Measurements from ENCODE around the gene POLR1A.

The POLR1A gene

DNA sequence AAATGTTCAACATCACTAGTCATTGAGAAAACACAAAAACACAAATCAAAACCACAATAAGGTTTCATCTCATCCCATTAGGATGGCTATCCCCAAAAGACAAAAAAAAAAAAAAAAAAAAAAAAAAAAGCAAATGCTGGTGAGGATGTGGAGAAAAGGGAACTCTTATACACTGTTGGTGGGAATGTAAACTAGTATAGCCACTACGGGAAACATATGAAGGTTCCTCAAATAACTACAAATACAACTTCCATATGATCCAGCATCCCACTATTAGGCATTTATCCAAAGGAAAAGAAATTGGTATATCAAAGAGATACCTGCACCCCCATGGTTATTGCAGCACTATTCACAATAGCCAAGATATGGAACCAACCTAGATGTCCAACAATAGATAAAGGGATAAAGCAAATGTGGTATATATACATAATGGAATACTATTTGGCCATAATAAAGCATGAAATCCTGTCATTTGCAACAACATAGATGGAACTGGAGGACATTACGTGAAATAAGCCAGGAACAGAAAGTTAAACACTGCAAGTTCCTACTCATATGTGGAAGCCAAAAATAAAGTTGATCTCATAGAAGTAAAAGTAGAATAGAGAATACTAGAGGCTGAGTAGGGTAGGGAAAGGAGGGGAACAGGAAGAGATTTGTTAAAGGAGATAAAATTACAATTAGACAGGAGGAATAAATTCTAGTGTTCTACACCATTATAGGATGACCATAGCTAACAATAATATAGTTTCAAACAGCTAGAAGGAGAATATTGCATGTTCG is 8.4 kb downstream of the POLR1A start:
- DNase-seq (ENCODE audit: low read depth in 1 of 2, low spot score in 1 of 2), result no peak

DNA sequence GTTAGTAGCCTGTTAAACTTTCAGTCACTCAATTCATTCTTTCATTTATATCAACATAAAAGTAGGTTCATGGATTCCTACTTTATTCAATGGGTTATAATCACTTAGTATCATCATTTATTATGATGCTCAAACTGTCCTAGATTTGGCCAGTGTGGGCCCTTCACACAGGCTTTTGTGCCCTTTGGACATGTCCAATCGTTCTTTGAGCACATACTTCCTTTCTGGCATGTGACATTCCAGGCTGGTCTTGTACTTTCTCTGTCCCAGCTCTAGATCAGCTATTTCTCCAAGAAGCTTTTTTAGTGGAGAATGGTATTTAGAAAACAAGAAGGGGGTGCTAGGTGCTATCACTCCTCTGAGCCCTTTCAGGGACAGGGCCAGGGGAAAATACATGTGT is 11.5 kb downstream of the POLR1A start:
- DNase-seq (ENCODE audit: low read depth in 1 of 2, low spot score in 1 of 2), result no peak

DNA sequence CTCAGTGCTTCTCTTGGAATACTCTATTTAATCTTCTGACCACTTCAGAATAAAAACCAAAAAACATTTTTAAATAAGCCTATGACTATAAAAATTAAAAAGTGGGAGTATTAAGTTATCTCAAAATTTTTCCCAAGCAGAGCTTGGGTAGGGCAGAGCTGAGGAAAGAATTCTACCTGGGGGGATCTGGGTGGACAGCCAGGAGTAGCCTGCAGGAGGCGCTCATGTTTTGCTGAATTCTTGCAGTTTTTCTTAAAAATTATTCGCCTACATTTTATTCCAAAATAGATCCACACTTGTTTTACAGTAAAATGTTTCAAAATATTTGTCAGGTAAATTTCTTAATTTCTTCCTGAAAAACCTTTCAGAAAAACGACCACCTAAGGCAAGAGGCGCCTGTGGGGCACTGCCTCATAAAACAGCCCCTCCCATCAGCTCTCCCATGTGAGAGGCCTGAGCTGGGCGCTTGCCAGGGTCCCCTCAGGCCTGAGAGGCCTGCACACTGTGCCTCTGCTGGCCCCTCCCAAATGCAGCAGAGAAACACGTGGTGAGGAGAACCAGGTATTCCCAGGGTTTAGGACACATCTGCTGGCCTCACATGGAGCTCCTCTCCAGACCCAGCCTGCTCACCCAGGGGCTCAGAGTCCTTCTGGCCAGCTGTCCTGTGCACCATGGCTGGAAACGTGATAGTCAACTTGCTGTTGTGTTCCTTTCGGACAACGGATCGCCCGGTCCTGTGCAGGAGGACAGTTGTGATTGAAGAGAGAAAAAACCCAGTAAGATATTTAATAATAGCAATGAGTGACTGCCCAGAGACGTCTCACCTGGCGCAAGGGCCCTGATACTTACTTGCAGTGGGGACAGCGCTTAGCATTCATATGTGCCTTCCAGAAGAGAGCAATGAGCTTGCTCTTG is 17.5 kb downstream of the POLR1A start:
- DNase-seq (ENCODE audit: low read depth in 1 of 2, low spot score in 1 of 2), result no peak

DNA sequence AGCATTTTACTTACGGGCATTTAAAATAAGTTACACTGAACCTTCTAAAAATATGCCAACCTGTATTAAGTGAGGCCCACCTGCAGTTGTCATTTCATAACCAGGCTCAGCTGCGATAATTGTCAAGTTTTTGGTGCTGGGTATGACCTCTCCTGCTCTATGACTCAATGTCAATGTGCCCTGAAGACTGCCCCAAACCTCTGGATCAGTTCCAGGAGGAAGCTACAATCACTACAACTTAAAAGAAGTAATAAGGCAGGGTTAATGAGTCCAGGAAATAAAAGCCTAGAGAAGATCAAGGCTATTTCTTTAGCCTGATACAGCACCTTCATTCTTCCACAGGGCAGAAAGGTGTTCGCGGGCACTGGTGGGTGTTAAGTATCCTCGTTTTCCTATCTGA is 22.9 kb downstream of the POLR1A start:
- DNase-seq (ENCODE audit: low read depth in 1 of 2, low spot score in 1 of 2), result no peak

DNA sequence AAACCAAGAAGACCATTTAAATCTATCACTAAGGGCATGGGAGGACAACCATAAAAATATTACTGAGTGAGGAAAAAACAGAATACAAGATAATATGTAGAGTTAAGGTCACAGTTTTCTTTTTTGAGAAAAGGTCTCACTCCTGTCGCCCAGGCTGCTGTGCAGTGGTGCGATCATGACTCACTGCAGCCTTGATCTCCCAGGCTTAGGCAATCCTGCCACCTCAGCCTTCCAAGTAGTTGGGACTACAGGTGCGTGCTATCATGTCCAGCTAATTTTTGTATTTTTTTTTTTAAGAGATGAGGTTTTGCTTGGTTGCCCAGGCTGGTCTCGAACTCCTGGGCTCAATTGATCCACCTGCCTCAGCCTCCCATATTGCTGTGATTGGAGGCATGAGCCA is 24.0 kb downstream of the POLR1A start:
- DNase-seq (ENCODE audit: low read depth in 1 of 2, low spot score in 1 of 2), result no peak

DNA sequence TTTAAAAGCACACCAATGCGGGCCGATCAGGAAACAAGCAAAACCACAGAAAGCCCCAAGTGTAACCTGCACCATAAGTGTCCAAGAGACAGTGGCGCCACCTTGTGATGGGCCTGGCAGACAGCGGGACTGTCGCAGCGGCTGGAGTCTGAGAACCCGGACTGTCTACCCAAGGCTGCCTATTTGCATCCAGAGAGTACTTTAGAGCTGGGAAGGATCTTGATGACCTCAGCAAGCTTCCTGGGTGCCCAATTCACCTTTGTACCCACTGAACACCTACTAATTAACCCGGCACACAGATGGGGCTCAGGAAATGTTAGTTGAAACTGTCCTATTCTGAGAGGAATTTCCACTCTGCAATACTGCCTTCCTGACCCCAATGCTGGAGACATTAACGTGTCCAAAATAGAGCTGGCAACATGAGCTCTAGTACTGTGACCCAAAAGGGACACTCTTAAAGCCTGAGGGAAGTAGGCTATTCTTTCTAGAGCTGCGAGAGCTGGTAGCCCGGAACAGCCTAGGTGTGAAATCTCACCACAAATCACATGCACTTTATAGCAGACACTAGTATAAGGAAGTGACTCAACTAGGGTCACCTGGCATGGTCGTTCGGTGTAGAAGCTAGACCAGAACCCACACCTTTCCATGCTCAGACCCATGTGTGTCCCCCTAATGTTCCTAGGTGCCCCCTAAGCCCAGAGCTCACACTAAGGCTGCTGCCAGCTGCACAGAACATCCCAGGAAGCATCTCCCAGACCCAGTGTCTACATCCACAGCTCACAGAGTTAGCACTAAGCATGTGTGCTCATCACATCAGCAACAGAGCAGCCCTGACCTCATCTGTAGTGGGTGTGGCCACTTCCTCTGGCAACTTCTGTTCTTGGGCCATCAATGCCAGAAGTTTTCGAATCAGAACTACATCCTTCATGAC is 25.4 kb downstream of the POLR1A start:
- DNase-seq (ENCODE audit: low read depth in 1 of 2, low spot score in 1 of 2), result peak; percentile 59 to 73

DNA sequence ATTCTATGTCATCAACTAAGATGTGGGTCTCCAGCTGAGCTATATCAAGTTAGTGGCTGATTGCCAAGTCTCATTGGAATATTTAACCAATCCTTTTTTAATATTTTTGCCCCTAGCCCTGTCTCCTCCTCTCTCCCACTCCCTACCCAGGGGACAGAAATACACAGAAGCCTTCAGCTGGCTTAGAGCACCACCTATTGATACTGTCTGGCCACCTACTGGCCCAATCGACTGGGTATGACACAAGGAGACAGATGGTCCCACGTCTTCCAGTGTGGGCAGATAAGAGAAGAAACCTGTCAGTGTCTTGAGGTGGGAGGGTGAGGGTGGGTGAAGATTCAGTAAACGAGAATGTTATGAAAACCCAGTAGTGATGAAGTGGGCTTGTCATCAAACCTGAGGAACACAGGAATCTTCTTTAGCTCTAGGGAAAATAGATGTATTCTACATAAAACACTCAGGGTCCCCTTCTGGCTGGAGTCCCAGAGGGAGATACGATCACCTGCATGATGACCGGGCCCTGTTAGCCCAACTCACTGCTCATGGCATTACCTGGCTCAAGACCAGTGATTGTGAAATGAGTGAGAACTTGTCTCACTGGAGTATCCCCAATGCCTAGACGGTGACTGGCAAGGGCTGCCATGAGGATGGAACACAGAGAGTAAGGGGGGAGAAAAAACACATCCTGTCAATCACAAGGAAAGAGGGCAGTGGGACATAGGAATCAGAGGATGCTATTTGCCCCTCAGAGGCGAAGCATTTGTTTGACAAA is 26.7 kb downstream of the POLR1A start:
- no peak for DNase-seq (ENCODE audit: low read depth in 1 of 2, low spot score in 1 of 2)

DNA sequence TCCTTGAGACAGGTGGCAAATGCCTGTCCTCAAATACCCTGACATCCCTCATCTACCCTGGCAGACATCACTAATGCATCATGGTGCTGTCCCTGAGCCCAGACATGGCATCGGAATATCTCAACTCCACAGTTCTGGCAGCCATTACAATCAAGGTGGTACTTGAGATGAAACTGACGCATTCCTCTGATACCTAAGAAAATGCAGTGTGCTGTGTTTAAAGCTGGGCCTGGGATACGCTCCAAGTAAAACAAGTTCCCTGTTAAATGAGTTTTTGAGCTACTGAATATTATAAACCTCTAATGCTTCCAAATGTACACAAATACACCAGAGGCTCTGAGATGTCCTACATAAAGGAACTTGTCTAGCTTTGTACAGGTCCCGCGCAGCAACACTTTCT is 29.8 kb downstream of the POLR1A start:
- DNase-seq (ENCODE audit: low read depth in 1 of 2, low spot score in 1 of 2), result no peak

DNA sequence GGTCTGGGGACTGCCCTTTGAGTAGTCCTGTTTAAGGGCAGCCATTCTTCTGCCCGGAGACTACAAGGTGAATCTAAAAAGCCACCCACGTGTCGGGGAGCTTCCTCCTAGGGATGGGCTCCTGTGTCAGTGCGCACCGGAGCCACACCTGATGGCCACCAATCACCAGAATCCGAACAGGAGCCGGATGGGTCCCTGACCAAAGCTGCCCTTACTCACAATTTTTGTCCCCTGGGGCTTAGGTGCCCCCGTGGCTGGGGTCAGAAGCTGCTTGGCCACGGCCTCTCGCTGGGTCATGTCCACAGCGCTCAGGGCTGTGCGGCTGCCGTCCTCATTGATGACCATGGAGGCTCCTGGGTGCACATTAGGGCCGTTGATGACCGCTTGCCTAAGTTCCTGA is 30.9 kb downstream of the POLR1A start:
- DNase-seq (ENCODE audit: low read depth in 1 of 2, low spot score in 1 of 2), result no peak

DNA sequence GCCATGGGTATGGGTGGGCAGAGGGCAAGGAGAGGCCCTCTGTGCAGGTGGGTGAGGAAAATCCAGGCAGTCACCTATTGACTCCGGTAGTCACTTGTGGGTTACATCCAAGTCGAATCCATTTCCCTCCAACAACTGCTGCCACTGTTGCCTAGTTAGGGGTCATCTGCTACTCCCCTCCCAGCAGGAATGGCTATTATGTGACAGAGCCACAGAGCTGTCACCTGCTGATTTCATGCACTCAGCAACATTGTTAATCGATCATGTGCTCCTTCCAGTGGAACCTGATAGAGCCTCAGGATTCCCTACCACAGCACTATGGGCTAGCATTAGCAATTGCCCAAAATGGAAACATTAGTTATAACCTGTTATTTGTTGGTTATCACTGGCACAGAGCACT is 31.4 kb downstream of the POLR1A start:
- no peak for DNase-seq (ENCODE audit: low read depth in 1 of 2, low spot score in 1 of 2)

DNA sequence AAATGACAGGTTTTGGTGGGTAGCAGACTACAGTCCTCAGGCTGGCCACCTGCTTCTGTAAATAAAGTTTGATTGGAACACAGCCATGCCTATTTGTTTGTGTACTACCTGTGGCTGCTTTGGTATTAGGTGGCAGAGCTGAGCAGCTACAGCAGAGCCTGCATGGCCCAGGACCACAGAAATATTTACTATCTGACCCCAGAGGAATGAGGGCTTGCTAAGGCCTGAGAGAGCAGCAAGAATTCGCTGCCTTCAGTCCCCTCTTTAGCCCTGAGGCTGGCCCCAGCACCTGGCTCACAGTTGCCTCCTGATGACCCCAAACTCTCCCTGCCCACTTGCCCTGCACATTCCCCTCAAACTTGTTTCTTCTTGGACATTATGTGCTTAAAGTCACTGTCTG is 32.5 kb downstream of the POLR1A start:
- DNase-seq (ENCODE audit: low read depth in 1 of 2, low spot score in 1 of 2), result no peak

DNA sequence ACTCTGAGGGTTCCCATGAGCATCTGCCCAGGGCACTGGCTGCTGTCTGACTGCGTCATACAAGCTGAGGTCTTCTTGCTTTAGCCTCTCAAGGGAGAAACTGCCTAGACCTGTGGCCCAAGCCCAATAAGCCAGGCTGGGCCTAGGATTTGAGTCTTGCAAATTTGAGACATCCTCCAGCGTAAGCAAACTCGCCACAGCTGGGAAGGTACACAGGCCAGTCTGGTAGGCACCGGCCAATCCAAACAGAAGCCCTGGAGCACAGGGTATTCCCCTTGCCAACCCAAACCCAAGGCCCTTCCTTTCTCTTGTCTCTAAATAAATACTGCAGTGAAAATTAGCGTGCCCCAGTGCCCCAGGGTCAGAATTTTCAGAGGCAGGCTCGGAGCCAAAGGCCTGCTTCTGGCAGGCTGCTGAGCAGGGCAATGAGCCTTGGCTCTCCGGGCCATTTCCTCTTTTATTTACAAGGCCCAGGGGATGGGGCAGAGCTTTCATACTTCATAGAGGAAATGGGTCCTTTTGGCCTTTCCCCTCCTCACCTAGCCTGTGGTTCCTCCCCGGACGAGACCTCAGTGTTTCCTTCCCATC is 33.3 kb downstream of the POLR1A start:
- DNase-seq (ENCODE audit: low read depth in 1 of 2, low spot score in 1 of 2), result no peak

DNA sequence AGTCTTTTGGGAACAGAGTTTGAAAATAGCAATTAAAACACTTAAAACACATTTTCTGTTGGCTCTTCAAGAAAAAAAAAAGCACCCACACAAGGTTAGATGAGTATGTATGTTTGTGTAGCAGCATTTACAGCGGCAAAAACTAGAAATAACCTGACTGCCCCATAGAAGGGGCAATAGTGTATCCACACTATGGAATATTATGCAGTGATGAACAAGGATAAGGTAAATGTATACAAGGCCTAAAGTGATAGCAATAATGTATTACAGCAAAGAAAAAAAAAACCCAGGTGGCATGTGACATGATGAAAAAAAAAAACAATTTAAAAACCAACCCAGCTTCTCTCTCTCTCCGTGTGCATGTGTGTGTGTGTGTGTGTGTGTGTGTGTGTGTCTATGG is 34.8 kb downstream of the POLR1A start:
- DNase-seq (ENCODE audit: low read depth in 1 of 2, low spot score in 1 of 2), result no peak

DNA sequence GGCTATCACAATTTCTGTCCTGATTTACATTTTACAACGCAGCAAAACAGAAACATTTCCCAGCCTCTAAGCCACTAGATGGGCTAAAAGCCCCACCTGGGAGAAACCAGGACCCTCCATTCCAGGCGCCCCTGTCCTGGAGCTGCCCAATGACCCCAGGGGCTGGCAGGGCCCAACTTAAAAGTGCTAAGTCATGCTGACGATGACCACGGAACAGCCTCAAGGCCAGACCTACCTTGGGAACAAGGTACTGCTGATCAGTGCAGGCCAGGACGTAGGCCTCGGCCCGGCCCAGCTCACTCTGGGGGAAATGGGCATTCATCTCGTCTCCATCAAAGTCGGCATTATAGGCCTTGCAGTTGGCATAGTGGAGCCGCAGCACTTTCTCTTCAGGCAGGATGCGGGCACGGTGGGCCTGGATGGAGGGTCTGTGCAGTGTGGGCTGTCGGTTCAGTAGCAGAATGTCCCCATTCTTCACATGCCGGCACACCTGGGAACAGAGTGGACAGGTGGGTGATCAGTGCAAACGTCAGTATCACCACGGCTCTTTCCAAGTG is 35.8 kb downstream of the POLR1A start:
- no peak for DNase-seq (ENCODE audit: low read depth in 1 of 2, low spot score in 1 of 2)

DNA sequence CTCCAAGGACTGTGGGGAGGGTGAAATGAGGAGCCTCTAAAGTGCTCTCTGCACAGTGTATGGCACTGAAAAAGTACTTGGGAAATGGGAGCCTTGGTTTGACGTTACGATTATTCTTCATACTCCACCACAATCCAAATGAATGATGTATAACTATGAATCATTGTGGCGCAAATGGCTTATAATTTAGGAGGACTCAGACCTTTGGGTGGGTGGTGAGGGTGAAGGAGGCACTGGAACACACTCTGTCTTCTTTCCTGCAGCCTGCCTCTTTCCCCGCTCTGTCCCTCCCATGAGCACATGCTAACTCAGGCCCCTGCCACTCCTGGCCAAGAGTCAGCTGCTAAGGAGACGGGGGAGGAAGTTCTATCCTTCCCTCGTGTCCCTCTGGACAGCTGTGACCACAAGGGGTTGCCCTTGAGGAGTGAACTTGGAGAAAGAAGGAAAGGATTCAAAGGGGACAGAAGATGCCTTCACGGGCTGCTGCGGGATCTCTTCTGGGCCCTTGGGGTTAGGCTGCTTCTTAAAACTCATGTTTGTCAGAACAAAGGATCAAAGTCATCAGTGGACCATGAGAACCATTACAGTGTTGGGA is 36.5 kb downstream of the POLR1A start:
- DNase-seq (ENCODE audit: low read depth in 1 of 2, low spot score in 1 of 2), result no peak

DNA sequence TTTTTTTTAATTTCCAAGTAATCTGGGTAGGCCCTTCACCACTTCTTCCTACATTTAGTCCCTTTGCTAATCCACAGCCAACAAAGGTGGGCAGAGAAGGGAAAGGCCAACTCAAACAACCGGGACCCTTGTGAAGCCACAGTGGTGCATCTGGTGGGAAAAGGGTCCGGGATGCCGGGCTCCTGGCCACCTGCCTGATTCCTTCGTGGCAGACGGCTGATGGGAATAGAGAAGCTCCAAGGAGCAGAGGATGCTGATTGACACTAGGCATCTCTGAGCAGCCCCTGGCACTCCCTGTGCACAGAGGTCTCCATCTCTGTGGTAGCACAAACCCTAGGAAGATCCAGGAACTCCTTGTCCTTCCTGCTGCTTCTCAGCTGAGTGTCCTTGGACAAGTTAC is 37.0 kb downstream of the POLR1A start:
- no peak for DNase-seq (ENCODE audit: low read depth in 1 of 2, low spot score in 1 of 2)

DNA sequence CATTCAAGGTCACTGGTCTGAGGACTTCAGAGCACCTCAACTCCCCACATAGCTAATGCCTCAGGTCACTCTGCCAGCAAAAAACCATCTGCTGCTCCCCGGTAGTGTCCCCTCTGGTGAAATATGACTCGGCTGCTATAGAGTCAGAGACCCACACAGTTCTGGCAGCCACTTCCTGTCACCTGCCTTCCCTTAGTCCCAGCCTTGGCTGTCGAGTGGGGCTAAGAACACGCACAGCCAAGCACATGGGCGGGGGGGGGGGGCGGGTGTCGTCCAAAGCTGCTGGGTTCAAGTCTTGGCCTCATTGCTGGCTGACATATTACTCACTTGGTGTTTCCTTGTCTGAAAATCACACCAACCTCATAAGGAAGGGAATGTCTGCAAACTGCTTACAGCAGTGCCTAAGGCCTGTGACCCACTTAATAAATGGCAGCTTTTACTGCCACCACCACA is 37.5 kb downstream of the POLR1A start:
- no peak for DNase-seq (ENCODE audit: low read depth in 1 of 2, low spot score in 1 of 2)

DNA sequence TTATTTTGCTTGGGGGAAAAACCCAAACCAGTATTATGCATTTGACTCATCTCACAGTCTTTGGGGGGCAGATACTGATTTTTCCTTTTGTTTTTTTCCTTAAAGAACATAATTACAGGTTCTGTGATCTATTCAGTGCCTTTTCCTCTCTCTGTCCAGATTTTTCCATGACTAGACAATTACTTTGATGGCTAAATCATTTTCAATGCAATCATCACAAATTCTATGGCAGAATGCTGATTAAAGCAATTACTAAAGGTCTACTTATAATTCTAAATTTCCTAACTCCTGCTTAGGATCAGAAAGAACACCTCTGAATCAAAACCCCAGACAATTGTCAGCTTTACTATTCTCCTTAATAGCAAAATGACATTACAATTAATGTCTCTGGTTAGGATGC is 38.8 kb downstream of the POLR1A start:
- no peak for DNase-seq (ENCODE audit: low read depth in 1 of 2, low spot score in 1 of 2)

DNA sequence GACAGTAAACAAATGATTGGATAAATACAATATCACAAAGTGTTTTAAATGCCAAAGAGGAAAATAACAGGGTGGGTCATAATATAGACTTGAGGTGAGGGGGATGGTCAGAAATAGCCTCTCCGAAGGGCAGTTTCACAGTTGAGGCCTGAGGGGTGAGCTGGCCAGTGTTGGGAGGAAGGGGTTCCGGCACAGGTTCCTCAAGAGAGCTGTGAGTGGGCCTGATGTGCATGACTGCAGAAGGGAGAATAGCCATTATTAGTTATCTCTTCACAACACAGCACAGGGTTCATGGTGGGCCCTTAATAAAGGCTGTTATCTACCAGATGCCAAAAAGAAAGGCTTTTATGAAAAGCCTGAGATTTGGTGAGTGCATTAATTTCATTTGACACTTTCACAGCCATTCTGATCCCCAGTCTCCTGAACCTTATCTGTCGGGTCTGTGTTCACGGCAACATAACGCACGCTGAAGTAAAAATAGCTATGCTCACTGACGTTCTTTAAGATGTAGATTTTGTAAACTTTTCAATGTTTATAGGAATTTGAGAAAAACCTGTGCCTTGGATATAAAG is 39.6 kb downstream of the POLR1A start:
- DNase-seq (ENCODE audit: low read depth in 1 of 2, low spot score in 1 of 2), result no peak
